HG03196 (cell line): ENCODE measurements around the gene ZNF573.
"Not testable (repeated sequence)": the region's sequence is repeated elsewhere in the genome, so short reads cannot be mapped to it uniquely, and the experiment has no call there.

Experiments used
- ATAC-seq: cut with Tn5 transposase; IDR thresholded peaks from one replicate; pipeline ENCODE4 v1.9.1; 2021; ENCODE audit not compliant: unreplicated experiment

Gene ZNF573

DNA sequence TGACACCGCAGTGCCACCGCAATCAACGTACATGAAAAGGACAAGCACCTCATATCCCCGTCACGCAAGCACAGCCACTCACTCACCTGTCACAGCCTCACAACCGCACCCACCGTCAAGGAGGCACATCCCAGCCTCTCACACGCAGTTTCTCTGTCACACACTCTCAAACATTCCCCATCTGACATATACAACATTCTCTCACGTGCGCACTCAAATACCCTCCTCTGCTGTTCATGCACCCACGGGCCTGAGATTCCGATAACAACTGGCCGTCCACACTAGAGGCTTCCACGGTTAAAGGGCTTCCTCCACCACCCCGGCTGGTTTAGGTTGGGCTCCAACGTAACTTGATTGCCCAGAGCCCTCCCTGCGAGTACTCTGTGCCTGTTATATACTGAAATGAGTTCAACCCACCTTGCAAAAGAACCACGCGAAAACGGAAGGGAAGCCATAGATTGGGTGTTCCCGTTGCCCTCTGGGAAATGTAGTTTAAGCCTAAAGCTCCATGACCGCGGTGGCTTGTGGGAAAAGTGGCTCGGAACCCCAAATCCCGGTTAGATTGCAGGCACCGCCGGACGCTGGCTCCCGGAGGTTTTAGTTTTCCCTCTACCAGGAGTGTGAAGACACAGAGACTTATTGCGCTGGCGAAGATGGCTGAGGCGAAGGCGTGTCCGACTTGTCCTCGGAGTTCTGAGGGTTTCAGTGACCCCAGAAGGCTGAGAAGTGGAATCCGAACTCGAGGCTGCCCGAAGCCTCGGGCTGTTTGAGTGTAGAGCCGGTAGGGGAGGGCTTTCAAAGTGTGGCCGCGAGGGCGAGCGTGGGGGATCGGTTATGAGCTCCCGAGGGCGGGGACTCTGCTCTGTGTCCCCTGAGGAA, at the start of gene ZNF573:
TSS of gene ZNF573 (minus strand) at position 460 of the 879 bp plus-strand sequence. CDS start 5,857 bp downstream, outside the sequence.
- ATAC-seq, result peak; percentile 86

DNA sequence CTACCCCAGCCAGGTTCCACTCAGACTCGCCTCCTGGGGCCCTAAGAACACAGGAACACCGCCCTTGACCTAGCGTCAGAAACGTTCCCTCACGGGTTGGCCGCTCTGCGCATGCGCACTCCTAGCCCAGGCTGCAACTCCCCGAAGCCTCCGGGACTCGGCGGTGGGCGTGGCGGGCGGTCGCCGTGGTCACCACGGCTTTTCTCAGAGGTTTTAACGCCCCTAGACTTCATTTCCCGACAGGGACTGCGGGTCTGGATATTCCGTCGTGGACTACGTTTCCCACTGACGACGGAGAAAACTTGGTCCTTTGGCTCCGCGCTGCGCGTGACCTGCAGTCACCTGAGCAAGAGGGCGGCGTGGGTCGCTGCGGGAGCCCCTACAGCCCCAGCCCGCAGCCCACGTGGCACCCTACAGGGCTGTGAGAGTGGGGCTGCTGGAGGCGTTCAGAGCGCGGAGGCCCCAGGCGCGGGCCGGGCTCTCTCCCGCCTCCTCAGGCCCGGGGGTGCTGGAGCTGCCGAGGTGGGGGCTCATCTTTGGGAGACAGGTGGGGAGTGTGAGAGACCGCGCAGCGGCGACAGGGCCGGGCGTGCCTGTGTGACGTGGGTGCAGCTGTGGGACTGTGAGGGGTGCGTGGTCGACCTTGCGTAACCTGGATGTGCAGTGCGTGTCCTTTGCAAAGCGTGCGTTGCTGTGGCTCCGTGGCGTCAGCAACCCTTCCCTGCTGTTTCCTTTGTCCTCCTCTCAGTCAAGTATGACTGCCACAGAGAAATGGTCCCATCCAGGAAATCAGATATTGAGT, 38.0 kb upstream of the ZNF573 start:
- no peak for ATAC-seq

DNA sequence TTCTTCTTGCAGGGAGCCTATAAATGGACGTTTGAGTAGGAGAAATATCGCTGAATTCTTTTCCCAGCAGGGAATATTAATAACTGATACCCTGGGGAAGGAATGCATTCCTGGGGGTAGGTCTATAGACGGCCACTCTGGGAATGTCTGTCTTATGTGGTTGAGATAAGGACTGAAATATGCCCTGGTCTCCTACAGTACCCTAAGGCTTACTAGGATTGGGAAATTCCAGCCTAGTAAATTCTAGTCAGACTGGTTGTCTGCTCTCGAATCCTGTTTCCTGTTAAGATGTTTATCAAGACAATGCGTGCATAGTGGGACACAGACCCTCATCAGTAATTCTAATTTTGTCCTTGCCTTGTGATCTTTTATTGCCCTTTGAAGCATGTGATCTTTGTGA, 36.2 kb upstream of the ZNF573 start:
- not testable (repeated sequence) for ATAC-seq

DNA sequence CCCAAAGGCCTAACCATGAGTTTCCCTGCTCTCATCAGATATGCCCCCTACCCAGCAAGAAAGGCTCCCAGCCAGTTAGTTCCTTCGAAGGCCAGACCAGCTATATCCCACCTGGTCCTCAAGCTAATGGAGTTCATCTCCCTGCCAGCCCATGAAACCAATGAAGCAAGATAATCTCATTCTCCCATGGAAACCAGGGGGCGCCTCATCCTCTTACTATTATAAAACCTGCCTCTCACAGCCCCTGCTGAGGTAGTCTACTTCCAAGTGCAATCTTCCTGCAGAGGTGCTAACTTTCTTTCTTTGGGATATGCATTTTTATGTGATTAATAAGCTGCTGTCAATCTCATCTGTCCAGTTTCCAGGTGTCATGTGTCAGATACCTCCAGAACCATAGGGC, 34.0 kb upstream of the ZNF573 start:
- no peak for ATAC-seq

DNA sequence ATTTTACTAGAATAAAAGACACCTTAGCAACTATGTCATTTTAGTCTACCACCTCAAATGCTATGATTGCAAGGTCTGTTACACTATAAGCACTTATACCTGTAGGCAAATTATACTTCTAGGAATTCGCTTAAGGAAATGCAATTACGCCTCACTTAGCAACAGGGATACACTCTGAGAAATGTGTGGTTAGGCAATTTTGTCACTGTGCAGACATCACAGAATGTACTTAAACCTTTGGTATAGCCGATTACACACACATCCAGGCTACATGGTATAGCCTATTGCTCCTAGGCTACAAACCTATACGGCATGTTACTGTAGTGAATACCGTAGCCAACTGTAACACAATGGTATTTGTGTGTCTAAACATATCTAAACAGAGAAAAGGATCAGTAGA, 30.0 kb upstream of the ZNF573 start:
- no peak for ATAC-seq

DNA sequence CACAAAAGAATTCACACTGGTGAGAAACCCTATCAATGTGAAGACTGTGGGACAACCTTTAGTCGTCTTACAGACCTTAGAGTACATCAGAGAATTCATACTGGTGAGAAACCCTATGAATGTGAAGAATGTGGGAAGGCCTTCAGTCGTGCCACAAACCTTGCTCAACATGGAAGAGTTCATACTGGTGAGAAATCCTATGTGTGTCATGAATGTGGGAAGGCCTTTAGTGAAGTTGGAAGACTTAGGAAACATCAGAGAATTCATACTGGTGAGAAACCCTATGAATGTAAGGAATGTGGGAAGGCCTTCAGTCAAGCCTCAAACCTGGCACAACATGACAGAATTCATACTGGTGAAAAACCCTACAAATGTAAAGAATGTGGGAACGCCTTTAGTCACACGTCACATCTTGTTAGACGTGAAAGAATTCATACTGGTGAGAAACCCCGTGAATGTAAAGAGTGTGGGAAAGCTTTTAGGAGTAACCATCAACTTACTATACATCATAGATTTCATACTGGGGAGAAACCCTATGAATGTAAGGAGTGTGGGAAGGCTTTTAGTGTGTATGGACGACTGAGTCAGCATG, 24.0 kb upstream of the ZNF573 start:
- ATAC-seq, result no peak

DNA sequence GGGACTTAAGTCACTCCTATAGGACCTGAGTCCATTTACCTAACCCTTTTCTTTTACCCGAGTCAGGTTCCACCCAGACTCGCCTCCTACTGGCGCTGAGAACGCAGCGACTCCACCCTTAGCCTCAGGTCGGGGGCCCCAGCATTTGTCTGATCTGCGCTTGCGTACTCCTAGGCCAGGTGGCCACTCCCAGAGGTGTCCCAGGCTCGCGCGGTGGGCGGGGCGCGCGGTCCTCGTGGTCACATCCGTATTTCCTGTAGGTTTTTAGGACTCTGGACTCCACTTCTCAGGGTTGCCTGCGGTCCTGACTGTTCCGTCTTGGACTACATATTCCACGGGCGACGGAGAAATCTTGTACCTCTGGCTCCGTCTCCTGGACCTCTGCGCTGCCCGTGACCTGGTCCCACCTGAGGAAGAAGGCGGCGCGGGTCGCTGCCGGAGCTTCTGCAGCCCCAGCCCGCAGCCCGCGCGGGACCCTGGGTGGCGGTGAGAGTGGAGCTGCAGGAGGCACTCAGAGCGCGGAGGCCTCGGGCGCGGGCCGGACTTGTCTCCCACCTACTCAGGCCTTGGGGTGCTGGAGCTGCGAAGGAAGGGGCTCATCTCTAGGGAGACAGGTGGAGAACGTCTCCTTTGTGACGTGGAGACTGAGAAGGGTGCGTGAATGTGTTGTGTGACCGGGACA, 11.0 kb upstream of the ZNF573 start:
- no peak for ATAC-seq

DNA sequence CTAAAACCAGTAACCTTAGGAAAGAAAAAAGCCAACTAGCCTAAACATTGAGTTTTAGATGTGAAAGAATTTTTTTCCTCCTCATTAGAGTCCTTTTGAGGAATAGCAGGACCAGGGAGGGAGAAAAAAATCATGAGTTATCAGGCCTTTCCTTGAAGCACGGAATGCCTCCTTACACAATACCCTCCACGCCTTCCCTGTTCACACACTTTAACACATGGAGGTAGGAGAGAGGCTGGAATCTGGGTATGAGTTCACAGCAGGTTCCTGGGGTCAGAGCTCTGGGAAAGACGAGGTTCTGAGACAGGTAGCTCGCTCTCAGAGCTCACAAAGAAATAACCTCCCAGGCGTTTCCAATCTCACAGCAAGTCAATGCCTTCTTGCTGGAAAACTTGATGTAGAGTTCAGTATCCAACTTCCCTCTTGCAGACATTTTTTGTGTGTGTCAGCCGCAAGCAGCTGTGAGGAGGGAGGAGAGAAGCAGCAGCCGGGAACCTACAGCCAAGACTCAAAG, 716 bp downstream of the ZNF573 start:
- ATAC-seq, result peak; percentile 11

DNA sequence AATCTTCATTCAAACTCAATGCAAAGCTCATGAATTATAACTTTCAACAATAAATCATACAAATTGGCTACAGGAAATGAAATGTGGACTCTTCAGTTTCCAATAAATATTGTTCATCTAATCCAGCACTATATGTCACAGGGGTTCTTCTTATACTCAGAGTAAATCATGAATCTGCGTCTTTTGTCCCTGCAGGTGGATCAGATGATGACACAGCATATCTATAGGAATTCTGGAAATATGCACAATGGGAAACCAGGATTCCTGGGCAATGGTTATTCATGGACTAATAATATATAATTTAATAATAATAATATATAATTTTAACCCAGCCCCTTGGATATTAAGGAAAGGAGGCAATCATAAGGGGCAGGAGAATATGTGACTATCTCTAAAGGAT, 8.4 kb downstream of the ZNF573 start:
- ATAC-seq, result no peak

DNA sequence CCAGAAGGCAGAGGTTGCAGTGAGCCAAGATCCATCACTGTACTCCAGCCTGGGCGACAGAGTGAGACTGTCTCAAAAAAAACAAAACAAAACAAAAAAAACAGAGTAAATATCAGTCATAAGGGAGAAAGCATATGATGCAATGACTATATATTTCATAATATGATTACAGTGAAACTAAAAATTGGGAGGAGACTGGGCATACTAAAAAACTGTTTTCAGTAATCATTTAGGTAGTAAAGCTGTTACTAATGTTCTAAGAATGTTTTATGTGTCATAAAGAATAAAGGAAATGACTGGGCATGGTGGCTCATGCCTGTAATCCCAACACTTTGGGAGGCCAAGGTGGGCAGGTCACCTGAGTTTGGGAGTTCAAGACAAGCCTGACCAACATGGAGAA, 15.9 kb downstream of the ZNF573 start:
- ATAC-seq, result no peak

DNA sequence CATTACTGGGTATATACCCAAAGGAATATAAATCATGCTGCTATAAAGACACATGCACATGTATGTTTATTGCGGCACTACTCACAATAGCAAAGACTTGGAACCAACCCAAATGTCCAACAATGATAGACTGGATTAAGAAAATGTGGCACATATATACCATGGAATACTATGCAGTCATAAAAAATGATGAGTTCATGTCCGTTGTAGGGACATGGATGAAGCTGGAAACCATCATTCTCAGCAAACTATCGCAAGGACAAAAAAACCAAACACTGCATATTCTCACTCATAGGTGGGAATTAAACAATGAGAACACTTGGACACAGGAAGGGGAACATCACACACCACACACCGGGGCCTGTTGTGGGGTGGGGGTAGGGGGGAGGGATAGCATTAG, 21.7 kb downstream of the ZNF573 start:
- not testable (repeated sequence) for ATAC-seq

DNA sequence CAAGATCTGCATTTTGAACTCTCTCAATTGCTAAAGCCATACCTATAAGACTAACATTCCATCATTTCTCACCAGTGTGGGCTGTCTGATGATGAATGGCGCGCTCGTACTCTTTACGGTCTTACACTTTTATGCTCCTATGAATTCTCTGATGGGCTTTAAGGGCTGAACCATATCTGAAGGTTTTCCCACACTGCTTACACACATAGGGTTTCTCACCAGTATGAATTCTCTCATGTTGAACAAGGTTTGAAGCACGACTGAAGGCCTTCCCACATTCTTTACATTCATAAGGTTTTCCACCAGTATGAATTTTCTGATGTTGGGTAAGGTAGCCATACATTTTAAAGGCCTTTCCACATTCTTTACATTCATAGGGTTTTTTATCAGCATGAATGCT, 41.0 kb downstream of the ZNF573 start:
- no peak for ATAC-seq

DNA sequence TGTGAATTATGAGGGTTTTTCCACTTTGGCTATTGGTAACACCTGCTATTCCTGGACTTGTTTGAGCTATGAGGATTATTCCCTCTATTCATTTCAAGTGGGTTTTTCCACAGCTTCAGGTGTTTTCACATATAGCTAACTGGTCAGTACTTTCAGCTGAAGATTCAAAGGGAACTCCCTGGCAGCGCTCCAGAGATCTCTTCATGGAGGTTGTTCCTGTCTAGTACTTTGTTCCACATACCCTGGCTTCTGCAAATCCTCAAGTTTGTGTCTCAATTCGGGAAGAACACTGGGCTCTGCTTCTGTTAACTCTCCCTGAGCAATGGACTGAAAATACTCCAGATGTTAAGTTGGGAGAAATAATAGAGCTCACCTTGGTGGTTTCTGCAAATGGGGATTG, 54.2 kb downstream of the ZNF573 start:
- ATAC-seq, result no peak

DNA sequence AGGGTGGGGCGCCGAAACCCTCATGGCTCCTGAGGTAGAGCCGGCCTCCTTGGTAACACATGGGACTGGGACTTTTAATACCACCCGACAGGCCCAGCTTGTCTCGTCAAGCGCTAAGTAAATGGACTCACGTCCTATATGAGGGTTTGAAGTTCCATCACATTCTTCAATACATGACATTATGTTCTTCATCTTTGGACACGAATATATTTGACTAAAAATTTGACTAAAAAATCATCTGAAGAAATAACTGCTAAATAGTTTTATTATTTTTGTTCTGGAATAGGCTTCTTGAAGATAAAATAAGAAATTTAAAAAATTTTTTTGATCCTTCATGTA, 59.5 kb downstream of the ZNF573 start:
- no peak for ATAC-seq

DNA sequence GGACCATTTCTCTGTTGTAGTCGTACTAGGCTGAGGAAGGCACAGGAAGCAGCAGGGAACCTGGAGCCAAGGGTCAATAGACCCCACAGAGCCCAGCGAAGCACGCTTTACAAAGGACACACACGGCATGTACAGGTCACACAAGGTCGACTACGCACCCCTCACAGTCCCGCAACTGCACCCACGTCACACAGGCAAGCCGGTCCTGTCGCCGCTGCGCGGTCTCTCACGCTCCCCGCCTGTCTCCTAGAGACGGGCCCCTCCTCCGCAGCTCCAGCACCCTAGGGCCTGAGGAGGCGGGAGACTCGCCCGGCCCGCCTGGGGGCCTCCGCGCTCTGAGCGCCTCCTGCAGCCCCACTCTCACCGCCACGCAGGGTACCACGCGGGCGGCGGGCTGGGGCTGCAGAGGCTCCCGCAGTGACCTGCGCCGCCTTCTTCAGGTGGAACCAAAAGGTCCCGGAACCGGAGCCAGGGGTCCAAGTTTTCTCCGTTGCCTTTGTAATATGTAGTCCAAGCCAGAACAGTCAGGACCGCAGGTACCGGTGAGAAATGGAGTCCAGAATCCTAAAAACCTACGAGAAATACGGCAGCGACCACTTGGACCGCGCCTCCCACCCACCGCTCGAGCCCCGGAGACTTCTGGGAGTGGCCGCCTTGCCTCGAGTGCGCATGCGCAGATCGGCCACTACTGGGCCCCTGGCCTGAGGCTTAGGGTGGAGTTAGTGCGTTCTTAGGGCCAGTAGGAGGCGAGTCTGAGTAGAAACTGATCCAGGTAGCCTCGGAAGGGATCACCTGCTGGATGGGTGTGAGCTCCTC, 60.1 kb downstream of the ZNF573 start, which contains the start of gene ZNF607:
TSS of gene ZNF607 (minus strand) at position 651 of the 816 bp plus-strand sequence. CDS start 8,143 bp downstream, outside the sequence.
- ATAC-seq, result peak; percentile 94

DNA sequence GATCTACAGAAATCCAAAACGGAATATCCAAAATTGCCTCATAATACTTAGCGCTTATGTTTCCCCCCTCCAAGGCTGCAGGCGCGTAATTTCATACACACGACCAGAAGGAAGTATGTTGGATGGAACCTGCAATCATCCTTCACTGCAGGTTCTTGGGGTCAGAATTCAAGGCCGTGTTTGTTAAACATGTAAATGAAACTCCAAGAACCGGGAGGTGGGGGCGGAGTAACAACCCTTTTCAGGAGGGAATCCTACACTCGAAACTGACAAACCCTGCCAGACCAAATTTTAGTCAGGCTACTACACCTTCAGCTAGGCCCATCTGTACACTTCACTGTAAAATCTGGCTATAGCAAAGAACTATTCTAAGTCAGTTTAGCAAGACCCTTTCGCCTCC, 61.1 kb downstream of the ZNF573 start:
- no peak for ATAC-seq

DNA sequence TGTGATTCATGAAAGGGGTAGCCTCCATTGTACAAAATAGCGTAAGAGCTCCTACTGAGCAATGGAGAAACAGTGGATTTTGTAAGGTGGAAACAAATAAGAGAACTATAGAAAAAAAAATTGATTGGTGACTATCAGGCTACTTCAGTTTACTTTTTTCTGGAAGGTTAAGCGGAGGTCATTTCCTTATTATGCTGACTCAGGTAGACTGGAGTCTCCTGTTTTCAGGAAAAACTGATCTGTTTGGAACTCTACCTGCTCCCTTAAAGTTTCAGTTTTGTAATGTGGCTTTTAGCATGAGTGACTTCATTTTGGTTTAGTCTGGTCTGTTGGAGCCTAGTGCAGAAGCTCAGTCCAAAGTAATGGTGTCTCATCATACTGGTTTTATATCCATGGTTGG, 63.2 kb downstream of the ZNF573 start:
- no peak for ATAC-seq

DNA sequence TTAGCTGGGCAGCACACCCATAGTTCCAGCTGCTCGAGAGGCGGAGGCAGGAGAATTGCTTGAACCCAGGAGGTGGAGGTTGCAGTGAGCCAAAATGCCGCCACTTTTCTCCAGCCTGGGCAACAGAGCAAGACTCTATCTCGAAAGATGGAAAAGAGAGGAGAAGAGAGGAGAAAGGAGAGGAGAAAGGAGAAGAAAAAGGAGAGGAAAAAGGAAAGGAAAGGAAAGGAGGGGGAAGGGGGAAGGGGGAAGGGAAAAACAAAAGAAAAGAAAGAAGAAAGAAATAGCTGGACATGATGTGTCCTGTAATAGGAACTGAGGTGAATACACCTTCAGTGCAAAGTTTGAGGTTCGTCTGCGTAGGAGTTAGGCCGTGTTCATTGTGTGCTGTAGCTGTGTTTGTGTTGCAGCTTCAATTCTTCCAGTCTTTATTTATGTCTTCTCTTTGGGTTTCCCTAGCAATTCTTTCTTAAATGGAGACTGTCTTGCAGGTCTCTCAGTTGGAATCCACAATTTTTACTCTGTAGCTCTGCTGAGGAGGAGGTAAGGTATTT, 73.3 kb downstream of the ZNF573 start:
- no peak for ATAC-seq

DNA sequence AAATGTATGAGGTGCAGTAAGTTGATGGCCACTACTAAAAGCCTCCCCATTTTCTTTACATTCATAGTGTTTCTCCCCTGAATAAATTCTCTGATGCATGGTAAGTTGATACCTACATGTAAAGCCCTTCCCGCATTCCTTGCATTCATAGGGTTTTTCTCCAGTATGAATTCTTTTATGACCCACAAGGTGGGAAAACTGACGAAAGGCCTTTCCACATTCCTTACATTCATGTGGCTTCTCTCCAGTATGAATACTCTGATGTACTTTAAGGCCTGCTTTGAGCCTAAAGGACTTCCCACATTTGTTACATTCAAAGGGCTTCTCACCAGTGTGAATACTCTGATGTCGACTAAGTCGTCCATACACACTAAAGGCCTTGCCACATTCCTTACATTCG, 80.3 kb downstream of the ZNF573 start:
- no peak for ATAC-seq

DNA sequence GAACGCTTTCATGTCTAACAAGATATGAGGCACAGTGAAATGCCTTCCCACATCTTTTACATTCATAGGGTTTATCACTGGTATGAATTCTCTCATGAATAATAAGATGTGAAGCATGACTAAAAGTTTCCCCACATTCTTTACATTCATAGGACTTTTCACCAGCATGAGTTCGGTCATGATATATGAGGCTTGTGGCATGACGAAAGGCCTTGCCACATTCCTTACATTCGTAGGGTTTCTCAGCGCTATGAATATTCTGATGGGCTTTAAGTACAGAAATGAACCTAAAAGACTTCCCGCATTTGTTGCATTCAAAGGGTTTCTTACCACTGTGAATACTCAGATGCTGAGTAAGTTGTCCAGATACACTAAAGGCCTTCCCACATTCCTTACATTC, 81.2 kb downstream of the ZNF573 start:
- ATAC-seq, result no peak
